H9 (cell line): ENCODE results near the gene MC1R. TPM values are rescaled to one million over a fixed set of nuclear protein-coding genes. Genes with fewer than 3 reads are reported as not detected.

ENCODE experiments used
- DNase-seq: peaks from one replicate; pipeline ENCODE4 v3.0.0-alpha.2; 2017
- H2AFZ ChIP-seq: one replicate; pipeline ENCODE4 v1.6.1; 2013; ENCODE audit warnings: mild to moderate bottlenecking, low read length, control low read depth, moderate library complexity
- H2AK5ac ChIP-seq: 2 replicates; pipeline ENCODE4 v1.6.1; 2013; ENCODE audit warnings: low read length, control low read depth, mixed read lengths; ENCODE audit not compliant: insufficient read length
- H2BK120ac ChIP-seq: one replicate; pipeline ENCODE4 v1.6.1; 2013; ENCODE audit warnings: low read depth, mild to moderate bottlenecking, low read length, control low read depth, inconsistent platforms; ENCODE audit not compliant: poor library complexity, severe bottlenecking
- H2BK12ac ChIP-seq: 2 replicates; pipeline ENCODE4 v1.6.1; 2013; ENCODE audit warnings: low read length, control low read depth, mixed read lengths, low read depth; ENCODE audit not compliant: insufficient read length
- H2BK15ac ChIP-seq: 2 replicates; pipeline ENCODE4 v1.6.1; 2013; ENCODE audit warnings: low read depth, low read length, control low read depth
- H2BK20ac ChIP-seq: one replicate; pipeline ENCODE4 v1.6.1; 2013; ENCODE audit warnings: low read depth, mild to moderate bottlenecking, low read length, control low read depth, inconsistent platforms; ENCODE audit not compliant: poor library complexity, severe bottlenecking
- H2BK5ac ChIP-seq: 2 replicates; pipeline ENCODE4 v1.6.1; 2013; ENCODE audit warnings: low read length, control low read depth, mixed read lengths; ENCODE audit not compliant: insufficient read length
- H3K14ac ChIP-seq: 2 replicates; pipeline ENCODE4 v1.6.1; 2013; ENCODE audit warnings: low read length, control low read depth; ENCODE audit not compliant: insufficient read depth
- H3K18ac ChIP-seq: 2 replicates; pipeline ENCODE4 v1.6.1; 2013; ENCODE audit warnings: low read depth, mild to moderate bottlenecking, mixed read lengths, low read length, control low read depth; ENCODE audit not compliant: insufficient read length
- H3K23ac ChIP-seq: 2 replicates; pipeline ENCODE4 v1.6.1; 2013; ENCODE audit warnings: low read length, control low read depth, mixed read lengths, low read depth; ENCODE audit not compliant: insufficient read length
- H3K23me2 ChIP-seq: 2 replicates; pipeline ENCODE4 v1.6.1; 2013; ENCODE audit warnings: low read depth, mild to moderate bottlenecking, mixed read lengths, low read length, control low read depth; ENCODE audit not compliant: insufficient read length, poor library complexity, severe bottlenecking
- H3K27ac ChIP-seq: 2 replicates; pipeline ENCODE4 v1.5.1; 2013; ENCODE audit warnings: low read length, control low read depth, mixed read lengths, low read depth; ENCODE audit not compliant: insufficient read length
- H3K27me3 ChIP-seq: 2 replicates; pipeline ENCODE4 v1.6.1; 2013; ENCODE audit warnings: low read length, control low read depth, inconsistent platforms; ENCODE audit not compliant: insufficient read depth
- H3K4ac ChIP-seq: 2 replicates; pipeline ENCODE4 v1.6.1; 2013; ENCODE audit warnings: low read depth, mild to moderate bottlenecking, control low read depth, inconsistent platforms, low read length, moderate library complexity
- H3K4me1 ChIP-seq: 2 replicates; pipeline ENCODE4 v1.6.1; 2013; ENCODE audit warnings: low read length, control low read depth, inconsistent platforms; ENCODE audit not compliant: insufficient read depth
- H3K4me2 ChIP-seq: 2 replicates; pipeline ENCODE4 v1.6.1; 2013; ENCODE audit warnings: low read length, control low read depth, mixed read lengths; ENCODE audit not compliant: insufficient read length, insufficient read depth
- H3K56ac ChIP-seq: 2 replicates; pipeline ENCODE4 v1.6.1; 2013; ENCODE audit warnings: low read depth, mild to moderate bottlenecking, mixed read lengths, low read length, control low read depth; ENCODE audit not compliant: insufficient read length
- H3K79me1 ChIP-seq: 2 replicates; pipeline ENCODE4 v1.6.1; 2013; ENCODE audit warnings: low read depth, mild to moderate bottlenecking, moderate library complexity, low read length, control low read depth, inconsistent platforms; ENCODE audit not compliant: insufficient read depth, poor library complexity, severe bottlenecking
- H3K79me2 ChIP-seq: 2 replicates; pipeline ENCODE4 v1.6.1; 2013; ENCODE audit warnings: low read length, control low read depth, inconsistent platforms; ENCODE audit not compliant: insufficient read depth
- H3K9ac ChIP-seq: 2 replicates; pipeline ENCODE4 v1.6.1; 2013; ENCODE audit warnings: low read length, control low read depth, mixed read lengths; ENCODE audit not compliant: insufficient read length; ENCODE audit errors: extremely low read depth
- H3K9me3 ChIP-seq: one replicate; pipeline ENCODE4 v1.6.1; 2013; ENCODE audit warnings: low read depth, low read length, inconsistent platforms; ENCODE audit not compliant: control insufficient read depth
- H3T11ph ChIP-seq: one replicate; pipeline ENCODE4 v1.6.1; 2013; ENCODE audit warnings: mild to moderate bottlenecking, low read length, control low read depth, inconsistent platforms
- H4K20me1 ChIP-seq: one replicate; pipeline ENCODE4 v1.6.1; 2013; ENCODE audit not compliant: control insufficient read depth, insufficient read length, insufficient read depth
- H4K5ac ChIP-seq: 2 replicates; pipeline ENCODE4 v1.6.1; 2013; ENCODE audit warnings: low read depth, mild to moderate bottlenecking, mixed read lengths, low read length, control low read depth; ENCODE audit not compliant: insufficient read length
- H4K8ac ChIP-seq: replicated peaks from 2 replicates; pipeline ENCODE4 v1.6.1; 2013; ENCODE audit warnings: low read length, control low read depth, mixed read lengths, low read depth; ENCODE audit not compliant: insufficient read length
- H4K91ac ChIP-seq: 2 replicates; pipeline ENCODE4 v1.6.1; 2013; ENCODE audit warnings: low read depth, mild to moderate bottlenecking, moderate library complexity, mixed read lengths, low read length, control low read depth; ENCODE audit not compliant: insufficient read length
- H3K27ac Mint-ChIP-seq, 3 experiments: 2 replicates in 2 of 3; 3 replicates in 1 of 3; pipeline ENCODE4 v1.8.0; 2020 to 2021; ENCODE audit warnings: mixed read lengths in 3 of 3, mild to moderate bottlenecking in 1 of 3, moderate library complexity in 1 of 3
- H3K27me3 Mint-ChIP-seq: 2 replicates; pipeline ENCODE4 v1.8.0; 2021; ENCODE audit warnings: low read depth, mild to moderate bottlenecking, moderate library complexity, mixed read lengths
- H3K36me3 Mint-ChIP-seq, 3 experiments: 2 replicates in 2 of 3; 3 replicates in 1 of 3; pipeline ENCODE4 v1.8.0; 2020 to 2021; ENCODE audit warnings: low read depth in 3 of 3, mixed read lengths in 3 of 3; ENCODE audit not compliant: insufficient read depth in 1 of 3
- H3K4me1 Mint-ChIP-seq, 2 experiments: 2 replicates each; pipeline ENCODE4 v1.8.0; 2020; ENCODE audit warnings: mixed read lengths in 2 of 2
- H3K4me3 Mint-ChIP-seq, 2 experiments: 2 replicates in 1 of 2; 3 replicates in 1 of 2; pipeline ENCODE4 v1.8.0; 2020 to 2021; ENCODE audit warnings: mild to moderate bottlenecking in 2 of 2, mixed read lengths in 2 of 2, moderate library complexity in 1 of 2
- H3K9me3 Mint-ChIP-seq, 2 experiments: 2 replicates in 1 of 2; 3 replicates in 1 of 2; pipeline ENCODE4 v1.8.0; 2020; ENCODE audit warnings: mild to moderate bottlenecking in 2 of 2, mixed read lengths in 2 of 2, moderate library complexity in 1 of 2
- CTCF ChIP-seq: fragments of 200-600 bp; sonication (generic); conservative IDR thresholded peaks from 3 replicates; pipeline ENCODE4 v1.8.0; 2021; ENCODE audit warnings: antibody characterized with exemption, mild to moderate bottlenecking
- WGBS: extraction: QIAGEN DNeasy Blood & Tissue Kit; methylation state at CpG from one replicate; pipeline ENCODE4 v1.1.7; 2013; ENCODE audit warnings: missing lambda C conversion rate, low lambda C conversion rate, mixed read lengths; ENCODE audit not compliant: insufficient read length; ENCODE audit errors: extremely low coverage; 5-methylcytosine and 5-hydroxymethylcytosine counted together
- total RNA-seq: library from RNA; stranded (reverse); gene quantifications from 2 replicates; pipeline ENCODE4 v1.2.1, GENCODE V29; 2021

The MC1R gene
- total RNA-seq, 1 experiment from 2014 or later = 4.7 TPM

GRCh38 chr16:89958596-89958995, 39.9 kb downstream of the MC1R start:
- Histone ChIP-seq H4K5ac (no peak overlapping the region), H4K91ac (no peak overlapping the region), H4K8ac (no peak overlapping the region), H3K14ac (no peak overlapping the region), H2BK12ac (no peak overlapping the region), H2BK15ac (no peak overlapping the region), H3K79me2 (no peaks in the 10 kb centered on the region), H3K9ac (no peak overlapping the region), H2BK20ac (no peak overlapping the region), H3K18ac (no peak overlapping the region), H2AK5ac (no peak overlapping the region), H3K23me2 (no peaks in the 10 kb centered on the region), H3K9me3 (no peaks in the 10 kb centered on the region), H2BK120ac (no peak overlapping the region), H3K4me1 (no peaks in the 10 kb centered on the region), H3K27ac (no peak overlapping the region), H3T11ph (no peak overlapping the region), H3K27me3 (no peaks in the 10 kb centered on the region), H2AFZ (no peak overlapping the region), H2BK5ac (no peak overlapping the region), H3K4ac (no peak overlapping the region), H3K4me2 (no peak overlapping the region), H3K56ac (no peak overlapping the region), H4K20me1 (no peaks in the 10 kb centered on the region), H3K79me1 (no peaks in the 10 kb centered on the region), H3K23ac (no peak overlapping the region)
- H3K36me3 Mint-ChIP-seq = peaks cover 14 to 45% (median 45%) of the 10 kb centered on the region in 3 experiments
- no peak for DNase-seq
- WGBS = no CpG with 5 or more reads among the region's 10 CpGs
- TF ChIP-seq CTCF = no peak
- H3K4me3 Mint-ChIP-seq = 0 out of 5 replicates have a peak overlapping the region, but pooled peaks of 1 of the 2 experiments have one; percentile 52
- H3K4me1 Mint-ChIP-seq = peaks cover 10 to 11% of the 10 kb centered on the region in 2 experiments
- no peaks in the 10 kb centered on the region; a peak in 2 of 5 replicates for H3K9me3 Mint-ChIP-seq
- no peaks in the 10 kb centered on the region for H3K27me3 Mint-ChIP-seq
- H3K27ac Mint-ChIP-seq = peak overlapping the region in 2 of 3 experiments; percentile 11 to 61; a peak in 2 of 7 replicates
